ENCODE measurements around the gene ASCC3. TPM values are rescaled to one million over a fixed set of nuclear protein-coding genes. Genes with fewer than 3 reads are reported as not detected.

The ASCC3 gene
- total and polyA plus RNA-seq, 2 of the 4 experiments (the other 2 are of a cell fraction), result 25.8 to 104 TPM

DNA sequence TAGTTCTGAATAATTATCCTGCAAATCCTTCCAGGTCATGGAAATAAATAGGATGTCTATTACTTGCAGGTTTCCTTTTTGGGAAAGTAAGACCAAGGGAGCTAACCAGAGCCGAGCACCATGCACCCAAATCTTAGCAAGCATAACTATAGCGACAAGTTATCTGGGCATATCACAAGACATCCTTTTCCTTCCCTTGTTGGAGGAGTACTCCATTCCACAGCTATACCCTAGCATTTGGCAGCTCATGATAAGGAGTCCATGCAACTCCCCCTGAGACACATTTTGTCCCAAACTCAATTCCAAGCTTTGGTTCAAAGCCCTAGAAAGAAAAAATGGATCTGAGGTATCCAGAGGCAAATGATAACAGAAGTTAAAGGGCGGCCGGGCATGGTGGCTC lies 16.5 kb upstream of the ASCC3 start:
- Histone ChIP-seq H3K27ac (ENCODE audit: insufficient read depth, low read length) (no peak overlapping the region), H2BK5ac (ENCODE audit: low read depth, low read length, poor library complexity, severe bottlenecking) (no peak overlapping the region), H3K27me3 (ENCODE audit: control insufficient read depth, insufficient read depth, low read length) (no peaks in the 10 kb centered on the region; the same call in 1 of the 2 replicates), H4K5ac (ENCODE audit: low read depth, low read length) (no peak overlapping the region), H4K91ac (ENCODE audit: insufficient read depth, low read depth, low read length) (no peak overlapping the region), H3K23ac (ENCODE audit: low read depth, low read length) (no peak overlapping the region), H4K20me1 (ENCODE audit: insufficient read depth, low read length) (no peaks in the 10 kb centered on the region), H3K36me3 (ENCODE audit: control insufficient read depth, insufficient read depth, low read length) (no peaks in the 10 kb centered on the region), H3K56ac (ENCODE audit: extremely low read depth, insufficient read depth, low read length) (no peak overlapping the region), H3K18ac (ENCODE audit: low read depth, low read length) (no peak overlapping the region), H2BK20ac (ENCODE audit: low read depth, low read length) (no peak overlapping the region), H2BK120ac (ENCODE audit: low read depth, low read length) (no peak overlapping the region), H3K4me2 (ENCODE audit: low read depth, low read length) (no peak overlapping the region), H3K4ac (ENCODE audit: low read depth, low read length) (no peak overlapping the region), H3K14ac (replicated peaks; ENCODE audit: low read depth, low read length) (no peak overlapping the region), H2AFZ (replicated peaks; ENCODE audit: low read length, poor library complexity) (no peak overlapping the region), H3K9me1 (ENCODE audit: insufficient read depth, low read length) (no peaks in the 10 kb centered on the region), H3K4me1 (ENCODE audit: control insufficient read depth, insufficient read depth, low read length) (no peaks in the 10 kb centered on the region), H2AK5ac (ENCODE audit: low read depth, low read length) (no peak overlapping the region), H2BK15ac (ENCODE audit: low read depth, low read length) (no peak overlapping the region), H3K79me1 (ENCODE audit: low read depth in 1 of 2, low read length in 2 of 2) (no peaks in the 10 kb centered on the region), H4K8ac (ENCODE audit: low read depth in 2 of 2, low read length in 2 of 2) (no peak overlapping the region), H3K4me3 (ENCODE audit: insufficient read depth, low read depth, low read length) (no peak overlapping the region), H3K9ac (ENCODE audit: low read depth, low read length) (no peak overlapping the region), H2AK9ac (replicated peaks; ENCODE audit: low read depth, low read length, poor library complexity) (no peak overlapping the region), H3K9me3 (ENCODE audit: control insufficient read depth, insufficient read depth, low read length) (0 out of 2 replicates have a peak, but pooled peaks cover 3% of the 10 kb centered on the region)
- CTCF ChIA-PET, result no interaction called here
- no peak for DNase-seq
- no CpG with 5 or more reads among the region's 4 CpGs for WGBS, 2 experiments (ENCODE audit: extremely low coverage in 2 of 2, insufficient read length in 1 of 2)
- POLR2A ChIA-PET (ENCODE audit: unreplicated experiment), result no interaction called here
- in situ Hi-C loops (cut with MboI; ENCODE audit: low sequenced_read_pairs) (no loop called here), dilution Hi-C loops (cut with HindIII; ENCODE audit: low sequenced_read_pairs, unreplicated experiment) (no loop called here), intact Hi-C loops (cut with micrococcal nuclease) (no loop called here)
- ATAC-seq (ENCODE audit: low read depth), result no peak
- TF ChIP-seq RFX5 (IDR thresholded peaks at IDR 0.05; ENCODE audit: low read depth, low read length), result no peak
- TF ChIP-seq NFE2L2 (IDR thresholded peaks at IDR 0.05; ENCODE audit: low read depth, low read length), result no peak
- TF ChIP-seq RCOR1 (IDR thresholded peaks at IDR 0.05; ENCODE audit: insufficient replicate concordance, low read length), result no peak
- TF ChIP-seq MAFK (IDR thresholded peaks at IDR 0.05; ENCODE audit: low read depth, low read length), result no peak
- TF ChIP-seq MAZ (IDR thresholded peaks at IDR 0.05; ENCODE audit: borderline replicate concordance, low read depth, low read length), result no peak
- TF ChIP-seq, protein P1, sequence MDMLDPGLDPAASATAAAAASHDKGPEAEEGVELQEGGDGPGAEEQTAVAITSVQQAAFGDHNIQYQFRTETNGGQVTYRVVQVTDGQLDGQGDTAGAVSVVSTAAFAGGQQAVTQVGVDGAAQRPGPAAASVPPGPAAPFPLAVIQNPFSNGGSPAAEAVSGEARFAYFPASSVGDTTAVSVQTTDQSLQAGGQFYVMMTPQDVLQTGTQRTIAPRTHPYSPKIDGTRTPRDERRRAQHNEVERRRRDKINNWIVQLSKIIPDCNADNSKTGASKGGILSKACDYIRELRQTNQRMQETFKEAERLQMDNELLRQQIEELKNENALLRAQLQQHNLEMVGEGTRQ (IDR thresholded peaks at IDR 0.05; ENCODE audit: low read depth, low read length), result no peak
- no TSS peak for BruUV-seq (replicated peaks)
